CD4-positive, alpha-beta T cell treated with Interleukin-15 for 1 hour (primary cell): ENCODE results near the gene NR2C1.

Experiments
- DNase-seq: peaks from one replicate; pipeline ENCODE4 v3.0.0-alpha.2; 2020

The NR2C1 gene

DNA sequence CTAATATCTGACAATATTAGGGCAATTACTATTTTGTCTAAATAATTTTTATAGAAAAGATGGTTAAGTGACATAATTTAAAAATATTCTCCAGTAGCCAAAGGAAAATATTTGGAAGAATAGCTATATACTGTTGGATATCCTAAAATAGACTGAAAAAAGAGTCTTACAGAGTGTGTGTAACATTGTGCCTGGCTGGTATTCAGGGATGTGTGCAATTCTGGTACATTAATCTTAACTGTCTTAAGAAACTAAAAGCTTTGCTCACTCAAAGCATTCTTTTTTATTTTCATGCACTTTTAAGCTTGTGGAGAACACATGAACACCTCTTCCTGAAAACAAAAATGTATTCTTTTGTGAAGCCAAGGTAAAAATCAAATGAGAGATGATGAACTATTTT is 10.1 kb upstream of the NR2C1 start:
- DNase-seq = no peak

DNA sequence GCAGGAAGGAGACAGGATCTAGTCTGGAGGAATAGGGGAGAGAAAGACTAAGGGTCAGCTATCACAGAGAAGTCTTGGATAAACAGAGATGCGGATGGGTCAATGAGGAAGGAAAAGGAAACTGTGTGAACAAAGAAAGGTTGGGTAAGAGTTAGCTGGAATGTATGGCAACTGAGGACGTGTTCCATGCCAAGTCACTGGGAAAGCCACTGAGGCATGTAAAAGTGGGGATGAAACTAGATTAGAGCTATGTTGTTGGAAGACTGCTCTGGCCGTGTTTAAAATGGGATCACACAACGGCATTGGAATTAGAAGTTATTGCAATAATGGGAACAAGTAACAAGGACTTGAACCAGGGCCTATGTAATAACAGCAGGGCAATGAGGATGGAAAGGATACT is 3.9 kb upstream of the NR2C1 start:
- no peak for DNase-seq

DNA sequence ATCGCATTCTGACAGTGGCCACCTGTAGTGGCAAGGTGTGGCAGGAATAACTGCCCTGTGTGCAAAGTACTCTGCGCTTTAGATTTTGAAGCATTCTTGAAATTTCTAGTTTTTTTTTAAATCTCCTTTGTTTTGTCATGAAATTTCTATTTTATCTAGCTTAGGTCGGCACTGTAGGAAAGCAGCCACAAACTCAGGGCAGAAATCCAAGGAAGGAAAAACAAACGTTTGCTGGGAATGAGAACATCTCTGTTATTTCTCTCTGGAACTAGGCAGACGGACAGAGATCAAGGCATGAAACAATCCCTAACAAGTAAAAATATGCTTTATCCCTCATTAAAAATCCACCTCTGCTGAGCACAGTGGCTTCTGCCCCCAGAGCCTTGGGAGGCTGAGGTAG is 1.3 kb upstream of the NR2C1 start:
- DNase-seq = no peak

DNA sequence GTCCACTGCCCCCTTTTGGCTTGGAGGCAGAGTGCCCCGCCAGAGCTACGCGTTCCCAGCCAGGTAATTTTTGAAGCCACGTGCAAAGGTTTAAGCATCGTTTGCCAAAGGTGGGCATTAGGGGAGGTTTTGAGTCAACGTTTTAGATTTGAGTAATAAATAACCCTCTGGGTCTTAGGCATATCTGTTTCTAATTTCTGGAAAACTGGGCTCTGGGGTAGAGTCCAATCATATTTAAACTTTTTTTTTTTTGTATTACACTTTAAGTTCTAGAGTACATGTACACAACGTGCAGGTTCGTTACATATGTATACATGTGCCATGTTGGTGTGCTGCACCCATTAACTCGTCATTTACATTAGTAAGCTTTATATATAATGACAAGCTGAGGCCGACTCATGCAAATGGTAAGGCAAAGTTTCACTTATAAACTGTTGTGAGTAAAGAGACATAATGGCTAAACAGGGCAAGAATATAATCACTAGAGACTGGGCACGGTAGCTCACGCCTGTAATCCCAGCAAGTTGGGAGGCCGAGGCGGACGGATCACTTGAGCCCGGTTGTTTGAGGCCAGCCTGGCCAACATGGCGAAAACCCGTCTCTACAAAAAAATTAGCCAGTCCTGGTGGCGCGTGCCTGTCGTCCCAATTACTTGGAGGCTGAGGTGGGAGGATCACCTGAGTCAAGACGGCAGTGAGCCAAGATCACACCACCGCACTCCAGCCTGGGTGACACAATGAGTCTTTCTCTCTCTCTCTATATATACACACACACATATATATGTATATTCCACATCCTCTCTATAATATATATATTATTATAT is 491 bp upstream of the NR2C1 start:
- DNase-seq = no peak

DNA sequence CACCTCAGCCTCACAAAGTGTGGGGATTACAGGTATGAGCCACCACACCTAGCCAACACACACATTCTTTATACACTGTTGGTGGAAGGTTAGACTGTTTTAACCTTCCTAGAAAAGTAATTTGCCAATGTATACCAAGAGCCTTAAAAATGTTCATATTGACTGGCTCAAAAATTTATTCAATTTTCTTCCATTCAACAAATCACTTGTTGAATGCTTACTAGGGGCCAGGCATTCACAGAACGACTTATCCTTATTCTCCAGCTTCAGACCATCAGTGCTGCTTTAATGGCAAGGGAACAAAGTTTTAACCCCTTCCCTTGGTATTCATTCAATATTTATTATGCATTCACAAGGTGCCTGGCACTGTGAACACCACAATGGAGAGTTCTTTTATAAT is 3.0 kb downstream of the NR2C1 start:
- DNase-seq = no peak

DNA sequence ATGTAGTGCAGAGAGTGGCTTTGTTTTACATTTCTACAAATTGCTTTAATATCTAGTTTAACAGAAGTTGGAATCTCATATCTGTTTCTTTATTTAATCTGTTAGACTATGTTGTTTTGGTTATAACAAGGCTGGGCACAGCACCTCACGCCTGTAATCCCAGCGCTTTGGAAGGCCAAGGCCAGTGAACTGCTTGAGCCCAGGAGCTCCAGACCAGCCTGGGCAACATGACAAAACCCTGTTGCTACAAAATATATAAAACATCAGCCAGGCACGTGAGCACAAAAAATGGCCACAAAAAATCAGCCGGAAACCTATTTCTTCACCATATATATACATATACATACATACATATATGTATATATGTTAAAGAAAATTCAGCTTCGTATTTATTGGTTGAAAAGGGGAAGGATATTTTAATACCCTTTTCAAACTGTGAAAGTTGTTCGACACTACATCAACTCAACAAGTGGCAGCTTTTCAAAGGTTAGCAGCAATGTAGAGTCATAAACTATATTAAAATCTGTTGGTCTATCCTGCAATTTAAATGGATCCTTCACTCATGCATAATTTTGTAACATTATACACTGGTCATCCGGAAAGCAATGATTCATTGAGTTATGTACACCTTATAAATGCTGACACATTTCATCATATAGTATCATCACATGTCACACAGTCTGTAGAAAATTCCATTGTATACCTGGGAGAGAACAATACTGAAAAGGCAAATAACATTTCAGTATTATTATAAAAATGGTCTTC is 7.1 kb downstream of the NR2C1 start:
- DNase-seq = no peak

DNA sequence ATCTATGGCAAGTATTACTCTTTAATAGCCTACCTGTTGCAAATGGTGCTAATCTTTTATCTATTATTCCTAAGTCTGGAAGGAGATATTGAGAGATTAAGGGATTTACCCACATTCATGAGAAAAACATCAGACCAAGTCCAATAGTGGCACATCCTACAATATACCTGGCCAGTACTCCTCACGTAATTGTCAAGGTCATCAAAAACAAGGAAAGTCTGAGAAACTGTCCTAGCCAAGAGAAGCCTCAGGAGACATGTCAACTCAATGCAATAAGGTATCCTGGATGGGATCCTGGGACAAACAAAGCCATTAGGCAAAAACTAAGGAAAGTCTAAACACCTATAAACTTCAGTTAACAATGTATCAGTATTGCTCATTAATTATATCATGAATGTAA is 12.5 kb downstream of the NR2C1 start:
- no peak for DNase-seq

DNA sequence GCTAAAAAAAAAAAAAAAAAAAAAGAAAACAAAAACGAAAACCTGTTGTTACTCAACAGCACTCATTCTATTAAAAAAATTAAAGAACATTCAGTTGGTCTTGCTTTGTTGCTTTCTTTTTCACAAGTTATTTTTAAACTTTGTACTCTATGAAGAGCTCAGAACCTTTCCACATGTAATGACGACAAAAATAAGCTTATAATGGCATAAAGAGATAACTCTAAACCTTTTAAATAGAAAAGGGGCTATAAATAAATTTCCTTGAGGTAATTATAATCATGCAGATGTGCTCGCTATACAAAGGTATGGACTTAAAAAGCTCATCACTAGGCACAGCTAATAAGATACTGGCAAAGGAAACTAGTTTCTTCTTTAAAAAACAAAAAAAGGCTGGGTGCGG is 13.4 kb downstream of the NR2C1 start:
- DNase-seq = no peak

DNA sequence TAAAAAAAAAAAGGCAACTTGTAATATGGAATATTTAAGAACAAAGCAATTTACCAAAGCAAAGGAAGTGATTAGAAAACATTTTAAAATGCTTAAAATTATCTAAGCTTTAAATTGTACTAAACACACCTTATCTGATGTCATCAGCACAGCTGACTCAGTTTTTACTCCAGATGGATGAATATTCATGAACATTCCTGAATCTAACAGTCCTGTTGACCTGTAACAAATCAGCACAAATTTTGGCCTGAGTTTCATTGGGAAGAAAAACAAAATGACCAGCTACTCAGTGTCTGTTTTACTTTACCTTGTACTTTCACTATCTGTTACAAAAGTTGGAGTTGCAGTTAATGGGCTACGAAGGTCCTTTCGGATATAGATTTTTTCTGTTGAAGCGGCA is 16.0 kb downstream of the NR2C1 start:
- DNase-seq = no peak

DNA sequence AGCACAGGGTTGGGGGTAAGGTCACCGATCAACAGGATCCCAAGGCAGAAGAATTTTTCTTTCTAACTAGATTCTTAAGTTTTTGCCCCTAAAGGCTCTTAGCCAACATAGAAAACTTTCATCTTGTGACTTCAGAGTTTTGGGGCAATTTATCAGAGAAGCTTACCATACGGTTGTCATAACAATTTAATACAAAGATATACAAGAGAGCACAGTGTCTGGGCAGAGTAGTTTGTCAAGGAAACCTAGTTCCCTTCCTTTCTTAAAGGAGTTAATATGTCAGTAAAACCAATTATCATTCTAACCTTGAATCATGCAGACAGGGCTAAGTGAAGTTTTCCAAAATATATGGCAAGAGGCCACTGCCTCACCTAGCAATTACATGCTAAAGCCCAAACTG is 18.4 kb downstream of the NR2C1 start:
- no peak for DNase-seq

DNA sequence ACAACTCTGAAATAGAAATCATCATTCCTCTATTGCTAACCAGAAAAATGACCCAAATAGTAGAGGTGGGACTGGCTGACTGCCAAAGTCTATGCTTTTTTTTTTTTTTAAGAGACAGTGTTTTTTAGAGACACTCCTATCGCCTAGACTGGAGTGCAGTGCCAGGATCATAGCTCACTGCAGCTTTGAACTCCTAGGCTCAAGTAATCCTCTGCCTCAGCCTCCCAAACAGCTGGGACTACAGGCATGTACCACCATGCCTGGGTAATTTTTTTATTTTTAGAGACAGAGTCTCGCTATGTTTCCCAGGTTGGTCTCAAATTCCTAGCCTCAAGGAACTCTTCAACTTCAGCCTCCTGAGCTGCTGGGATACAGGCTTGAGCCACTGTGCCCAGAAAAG is 19.2 kb downstream of the NR2C1 start:
- DNase-seq = no peak

DNA sequence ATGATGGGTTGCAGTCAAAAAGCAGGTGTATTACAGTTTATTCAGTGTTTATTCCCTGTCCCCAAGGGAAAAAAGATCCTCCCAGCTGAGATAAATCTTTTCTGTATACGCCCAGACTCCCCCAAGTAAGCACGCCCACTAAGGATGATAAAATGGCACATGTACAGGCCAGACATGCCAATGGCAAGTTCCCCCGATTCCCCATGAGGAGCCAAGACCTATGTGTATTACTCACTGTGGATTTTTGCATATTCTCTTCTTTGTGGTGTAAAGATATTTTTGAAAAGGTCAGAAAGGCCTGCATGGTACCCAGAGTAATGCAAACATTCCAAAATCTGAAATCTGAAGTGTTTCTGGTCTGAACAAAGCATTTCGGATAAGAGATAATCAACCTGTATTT is 22.2 kb downstream of the NR2C1 start:
- no peak for DNase-seq

DNA sequence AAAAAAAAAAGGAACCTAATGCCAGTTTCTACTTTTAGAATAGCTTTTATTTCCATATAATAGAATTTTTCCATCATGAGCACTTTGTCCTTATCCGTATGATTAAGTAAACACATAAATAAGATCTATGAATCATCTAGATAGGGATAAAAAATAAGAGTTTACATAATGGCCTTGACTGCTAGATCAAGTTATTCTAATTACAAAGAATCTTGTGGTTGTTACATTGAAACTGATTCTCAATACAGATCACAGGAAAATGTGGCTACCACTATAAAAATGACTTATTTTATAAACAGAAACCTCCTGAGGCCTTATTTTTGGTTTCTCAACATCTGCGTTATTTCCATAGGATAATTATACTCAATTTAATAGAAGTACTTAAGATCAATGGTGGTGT is 35.5 kb downstream of the NR2C1 start:
- no peak for DNase-seq

DNA sequence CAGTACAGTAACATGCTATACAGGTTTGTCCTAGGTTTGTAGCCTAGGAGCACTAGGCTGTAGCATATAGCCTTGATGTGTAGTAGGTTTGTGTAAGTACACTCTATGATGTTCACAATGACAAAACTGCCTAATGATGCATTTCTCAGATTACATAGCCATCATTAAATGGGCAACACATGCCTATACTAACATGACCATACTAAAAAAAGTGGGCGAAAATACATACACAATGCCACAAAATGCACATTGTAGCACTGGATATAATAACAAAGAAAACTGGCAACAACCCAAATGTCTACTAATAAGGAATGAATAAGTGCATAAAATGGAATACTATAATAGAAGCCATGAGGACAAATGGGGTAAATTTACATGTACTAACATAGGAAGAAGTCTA is 38.7 kb downstream of the NR2C1 start:
- DNase-seq = no peak

DNA sequence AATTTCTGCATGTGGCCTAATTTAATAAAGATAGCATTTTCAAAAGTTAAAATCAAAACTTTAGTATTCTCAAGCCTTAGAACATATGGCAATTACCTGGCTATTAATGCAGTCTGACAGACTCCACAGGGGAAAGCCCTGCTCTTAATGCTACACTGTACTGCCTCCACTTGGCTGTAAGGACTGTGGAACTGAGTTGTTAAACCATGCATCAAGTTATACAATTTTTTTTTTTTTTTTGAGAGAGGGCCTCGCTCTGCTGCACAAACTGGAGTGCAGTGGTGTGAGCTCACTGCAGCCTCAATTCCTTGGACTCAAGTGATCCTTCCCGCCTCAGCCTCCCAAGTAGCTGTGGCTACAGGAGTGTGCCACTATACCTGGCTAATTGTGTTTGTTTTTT is 50.9 kb downstream of the NR2C1 start:
- DNase-seq = no peak

DNA sequence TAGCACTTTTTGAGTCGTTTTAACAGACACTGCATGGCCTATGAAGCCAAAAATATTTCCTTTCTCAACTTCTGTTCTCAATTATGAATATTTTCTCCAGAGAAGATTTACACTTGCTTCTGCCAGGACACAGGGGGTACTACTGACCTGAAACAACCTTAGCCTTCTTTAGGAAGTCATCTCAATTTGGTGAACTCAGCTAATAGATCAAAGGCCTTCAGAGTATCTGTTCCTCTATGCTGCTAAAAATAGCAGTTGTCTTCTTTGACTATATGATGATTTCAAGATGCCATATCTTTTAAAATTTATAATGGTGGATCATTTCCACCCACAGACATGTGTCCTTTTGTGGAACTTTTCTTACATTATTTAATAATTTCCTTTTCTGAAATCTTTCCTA is 55.9 kb downstream of the NR2C1 start:
- DNase-seq = no peak

DNA sequence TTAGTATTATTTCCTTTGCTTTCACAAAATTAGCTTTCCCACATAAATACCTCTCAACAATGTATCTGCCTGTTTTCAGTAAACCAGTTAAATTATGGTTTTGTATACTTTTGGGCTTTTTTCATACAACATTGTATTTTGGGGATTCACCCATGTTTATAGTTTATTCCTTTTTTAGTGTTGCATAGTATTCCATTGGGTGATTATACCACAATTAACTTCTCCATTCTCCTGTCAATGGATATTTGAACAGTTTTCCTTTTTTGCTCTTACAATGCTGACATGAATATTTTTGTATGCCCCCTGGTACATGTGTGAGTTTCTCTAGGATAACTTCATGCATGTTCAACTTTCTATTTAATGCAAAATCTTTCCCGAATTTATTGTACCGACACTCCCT is 57.3 kb downstream of the NR2C1 start:
- no peak for DNase-seq

DNA sequence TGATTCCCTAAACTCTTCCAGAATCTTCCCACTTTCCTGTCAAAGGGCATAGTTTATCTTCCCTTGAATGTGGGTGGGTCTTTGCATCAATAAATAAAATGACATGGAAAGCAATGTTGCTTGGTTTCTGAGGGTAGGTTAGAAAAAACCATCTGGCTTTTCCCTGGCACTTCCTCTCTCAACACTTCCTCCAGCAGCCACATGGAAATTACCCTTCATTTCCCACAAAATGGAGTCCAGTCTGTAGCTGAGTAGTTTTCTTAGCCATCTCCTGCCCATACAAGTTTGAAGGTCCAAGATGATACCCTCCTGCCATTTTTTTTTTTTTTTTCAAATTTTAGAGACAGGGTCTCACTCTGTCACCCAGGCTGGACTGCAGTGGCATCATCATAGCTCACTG is 58.9 kb downstream of the NR2C1 start:
- no peak for DNase-seq

DNA sequence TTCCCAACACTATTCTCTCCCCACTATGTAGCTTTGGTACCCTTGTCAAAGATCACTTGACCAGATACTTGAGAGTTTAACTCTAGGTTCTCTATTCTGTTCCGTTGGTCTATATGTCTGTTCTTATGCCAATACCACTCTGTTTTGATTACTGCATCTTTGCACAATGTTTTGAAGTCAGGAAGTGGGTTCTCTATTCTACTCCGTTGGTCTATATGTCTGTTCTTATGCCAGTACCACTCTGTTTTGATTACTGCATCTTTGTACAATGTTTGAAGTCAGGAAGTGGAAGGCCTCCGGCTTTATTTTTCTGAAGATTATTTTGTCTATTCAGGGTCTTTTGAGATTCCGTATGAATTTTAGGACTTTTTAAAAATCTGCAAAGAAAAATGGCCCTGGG is 67.2 kb downstream of the NR2C1 start:
- no peak for DNase-seq

DNA sequence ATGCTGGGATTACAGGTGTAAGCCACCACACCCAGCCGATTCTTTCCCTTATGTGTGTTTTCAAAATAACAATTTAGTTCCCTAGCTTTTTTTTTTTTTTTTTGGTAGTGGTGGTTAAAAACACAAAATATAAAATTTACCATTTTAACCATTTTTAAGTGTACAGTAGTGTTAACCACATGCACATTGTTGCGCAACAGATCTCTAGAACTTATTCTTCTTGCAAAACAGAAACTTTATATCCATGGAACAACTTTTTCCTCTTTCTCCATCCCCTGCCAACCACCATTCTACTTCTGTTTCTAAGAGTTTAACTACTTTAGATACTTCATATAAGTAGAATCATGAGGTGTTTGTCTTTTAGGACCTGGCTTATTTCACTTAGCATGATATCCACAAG is 68.8 kb downstream of the NR2C1 start:
- DNase-seq = no peak

DNA sequence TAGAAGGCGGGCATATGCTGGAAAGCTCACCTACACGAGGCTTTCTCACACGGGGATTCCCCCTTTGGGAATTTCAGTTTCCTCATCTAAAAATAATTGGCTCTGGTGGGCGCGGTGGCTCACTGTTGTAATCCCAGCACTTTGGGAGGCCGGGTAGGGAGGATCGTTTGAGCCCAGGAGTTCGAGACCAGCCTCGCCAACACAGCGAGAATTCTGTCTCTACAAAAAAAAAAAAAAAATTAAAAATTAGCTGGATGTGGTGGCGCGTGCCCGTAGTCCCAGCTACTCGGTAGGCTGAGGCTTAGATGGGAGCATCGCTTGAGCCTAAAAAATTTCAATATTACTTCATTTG is 69.5 kb downstream of the NR2C1 start:
- DNase-seq = no peak

DNA sequence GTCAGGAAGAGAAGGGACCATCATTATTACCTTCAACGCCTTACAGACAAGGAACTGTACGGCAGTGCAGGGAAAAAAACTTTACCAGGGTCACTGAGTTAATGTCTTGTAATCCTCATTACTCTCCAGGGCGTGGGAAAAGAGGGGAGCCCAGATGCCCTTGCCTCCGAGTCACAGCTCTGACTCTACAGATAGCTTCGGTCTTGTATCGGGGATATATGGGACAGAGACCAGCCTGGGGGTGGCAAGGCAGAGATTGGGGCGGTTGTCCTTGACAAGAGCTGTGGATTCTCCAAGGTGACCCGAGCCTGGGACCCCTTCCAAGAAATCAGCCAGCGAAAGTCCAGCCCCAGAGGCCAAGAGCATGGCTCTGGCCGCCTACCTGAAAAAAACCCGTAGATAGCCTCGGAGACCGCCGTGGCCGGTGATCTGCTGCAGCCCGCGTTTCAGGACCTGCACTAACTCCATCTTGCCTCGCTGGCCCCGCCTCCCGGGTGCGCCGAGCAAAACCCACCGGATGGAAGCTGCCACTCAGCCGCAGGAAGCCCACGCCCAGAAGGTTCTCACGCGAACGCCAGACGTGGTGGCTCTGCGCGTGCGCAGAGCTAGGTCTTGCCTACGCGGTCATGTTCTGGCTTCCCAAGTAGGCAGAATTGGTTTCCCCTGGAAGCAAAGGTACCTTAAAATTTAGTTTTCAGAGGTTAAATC is 70.1 kb downstream of the NR2C1 start, which contains the start of gene NDUFA12:
Gene NDUFA12 (minus strand): TSS at position 485 of the 708 bp plus-strand sequence. CDS start 17 bp downstream, at position 468.
- peak; percentile 95 for DNase-seq

DNA sequence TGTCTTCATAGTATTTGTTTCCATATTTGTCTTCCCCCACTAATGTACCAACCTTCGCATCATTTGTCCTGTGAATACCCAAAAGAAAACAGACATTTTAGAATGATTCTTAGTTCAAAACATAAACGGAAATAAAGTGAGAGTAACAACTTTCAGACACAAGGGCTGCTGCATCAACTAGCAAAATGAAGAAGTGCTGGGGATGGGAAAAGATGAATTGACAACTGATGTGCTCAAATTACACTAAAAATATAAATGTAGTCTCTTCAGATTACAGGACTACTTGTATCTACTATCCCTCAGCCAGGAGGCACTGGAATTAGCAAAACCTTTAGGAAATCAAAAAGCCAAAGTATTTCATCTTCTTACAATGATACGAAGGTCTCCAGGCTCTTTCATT is 70.7 kb downstream of the NR2C1 start:
- no peak for DNase-seq

DNA sequence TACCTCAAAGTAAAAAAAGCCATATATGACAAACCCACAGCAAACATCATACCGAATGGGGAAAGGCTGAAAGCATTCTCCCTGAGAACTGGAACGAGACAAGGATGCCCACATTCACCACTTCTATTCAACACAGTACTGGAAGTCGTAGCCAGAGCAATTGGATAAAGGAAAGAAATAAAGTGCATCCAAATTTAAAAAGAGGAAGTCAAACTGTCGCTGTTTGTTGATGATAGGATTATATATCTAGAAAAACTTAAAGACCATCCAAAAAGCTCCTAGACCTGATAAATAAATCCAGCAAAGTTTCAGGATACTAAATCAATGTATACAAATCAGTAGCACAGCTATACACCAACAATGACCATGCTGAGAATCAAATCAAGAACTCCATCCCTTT is 75.1 kb downstream of the NR2C1 start:
- no peak for DNase-seq
